Heart left ventricle (tissue), 13 donors: ENCODE results near the gene ELF4.

Source experiments
- POLR2A ChIP-seq, 2 donors: fragments of 450-650 bp; IDR thresholded peaks; one replicate each; pipeline ENCODE4 v1.6.1; 2017; ENCODE audit warnings: antibody characterized with exemption in 2 of 2, mild to moderate bottlenecking in 2 of 2, moderate library complexity in 2 of 2
- TF ChIP-seq, protein P1 (sequence below), 12 donors: fragments of 200-600 bp; sonication (generic) in 4 of 12; IDR thresholded peaks; one replicate each; pipeline versions ENCODE4 v1.5.0 to v1.8.0; 2018 to 2022; ENCODE audit warnings: antibody characterized with exemption in 12 of 12, mild to moderate bottlenecking in 5 of 12
- donor health status: ischemic (EF 13 %, LVEDD 7.1; RV severe dilation, severe dysfunction).
- donor health status: DM: no; HTN: yes; CAD: no.
- donor health status: DM: no; HTN: no; CAD: no.
- donor health status: ischemic (EF 25% LVEDD 6.9; RV normal size, moderate dysfunction).
- donor health status: ischemic (EF 25% LVEDD 5.7; RV mildly dilated, moderate dysfunction).
- donor health status: ischemic (EF 35%, LVEDD 5.7; RV mildly dilated, moderate dysfunction).
- donor health status: nonischemic (EF 11% LVEDD 7.7; RV severe dilation, severe dysfunction).
- donor health status: DM: yes; HTN: yes; CAD: no.
- donor health status: PGD.
- donor health status: ischemic (EF 29% LVEDD 5.4; RV normal size, mild dysfunction).
- donor health status: nonischemic (EF 23%, LVEDD 6.1; RV moderate dilation, normal function).

DNA sequence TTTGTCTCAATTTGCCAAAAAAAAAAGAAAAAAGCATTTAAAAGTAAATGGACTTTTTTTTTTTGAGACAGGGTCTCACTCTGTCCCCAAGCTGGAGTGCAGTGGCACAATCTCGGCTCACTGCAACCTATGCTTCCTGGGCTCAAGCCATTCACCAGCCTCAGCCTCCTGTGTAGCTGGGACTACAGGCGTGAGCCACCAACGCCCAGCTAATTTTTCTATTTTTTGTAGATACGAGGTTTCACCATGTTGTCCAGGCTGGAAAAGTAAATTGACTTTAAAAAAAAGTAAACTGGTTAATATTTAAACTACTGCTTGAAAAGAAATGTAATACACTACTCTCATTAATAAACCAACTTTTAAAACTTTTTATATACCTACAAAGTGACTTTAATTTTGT, 49.5 kb upstream of the ELF4 start:
- TF ChIP-seq, protein P1, sequence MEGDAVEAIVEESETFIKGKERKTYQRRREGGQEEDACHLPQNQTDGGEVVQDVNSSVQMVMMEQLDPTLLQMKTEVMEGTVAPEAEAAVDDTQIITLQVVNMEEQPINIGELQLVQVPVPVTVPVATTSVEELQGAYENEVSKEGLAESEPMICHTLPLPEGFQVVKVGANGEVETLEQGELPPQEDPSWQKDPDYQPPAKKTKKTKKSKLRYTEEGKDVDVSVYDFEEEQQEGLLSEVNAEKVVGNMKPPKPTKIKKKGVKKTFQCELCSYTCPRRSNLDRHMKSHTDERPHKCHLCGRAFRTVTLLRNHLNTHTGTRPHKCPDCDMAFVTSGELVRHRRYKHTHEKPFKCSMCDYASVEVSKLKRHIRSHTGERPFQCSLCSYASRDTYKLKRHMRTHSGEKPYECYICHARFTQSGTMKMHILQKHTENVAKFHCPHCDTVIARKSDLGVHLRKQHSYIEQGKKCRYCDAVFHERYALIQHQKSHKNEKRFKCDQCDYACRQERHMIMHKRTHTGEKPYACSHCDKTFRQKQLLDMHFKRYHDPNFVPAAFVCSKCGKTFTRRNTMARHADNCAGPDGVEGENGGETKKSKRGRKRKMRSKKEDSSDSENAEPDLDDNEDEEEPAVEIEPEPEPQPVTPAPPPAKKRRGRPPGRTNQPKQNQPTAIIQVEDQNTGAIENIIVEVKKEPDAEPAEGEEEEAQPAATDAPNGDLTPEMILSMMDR (IDR thresholded peaks at IDR 0.05) = no peak
- TF ChIP-seq POLR2A (IDR thresholded peaks at IDR 0.05) = no peak
